Muscle layer of colon (tissue), 2 donors: Measurements from ENCODE around the gene TRAF3.

ENCODE experiments used
- H3K27ac ChIP-seq: one replicate; pipeline ENCODE4 v1.7.0; 2013; ENCODE audit warnings: low read depth, mild to moderate bottlenecking, low read length, moderate library complexity
- H3K27me3 ChIP-seq, 2 donors: one replicate each; pipeline ENCODE4 v1.7.0; 2013; ENCODE audit warnings: low read length in 2 of 2, mild to moderate bottlenecking in 2 of 2; ENCODE audit not compliant: insufficient read depth in 2 of 2, control insufficient read depth in 1 of 2
- H3K36me3 ChIP-seq: one replicate; pipeline ENCODE4 v1.7.0; 2013; ENCODE audit warnings: mild to moderate bottlenecking, low read length; ENCODE audit not compliant: insufficient read depth
- H3K4me1 ChIP-seq: one replicate; pipeline ENCODE4 v1.7.0; 2013; ENCODE audit warnings: mild to moderate bottlenecking, low read length; ENCODE audit not compliant: insufficient read depth
- H3K4me3 ChIP-seq, 2 donors: one replicate each; pipeline ENCODE4 v1.7.0; 2013; ENCODE audit warnings: low read length in 2 of 2, low read depth in 1 of 2, mild to moderate bottlenecking in 1 of 2, moderate library complexity in 1 of 2
- H3K9ac ChIP-seq: one replicate; pipeline ENCODE4 v1.7.0; 2013; ENCODE audit warnings: low read length
- H3K9me3 ChIP-seq: one replicate; pipeline ENCODE4 v1.7.0; 2013; ENCODE audit warnings: mild to moderate bottlenecking, low read length
- donor health status: abdominal sarcoma.
- donor health status: Adenocarcinoma of cecum.

TRAF3 gene

GRCh38 chr14:102784892-102785594 is 7.8 kb downstream of the TRAF3 start:
- Histone ChIP-seq H3K27me3 (no peaks in the 10 kb centered on the region), H3K27ac (no peak overlapping the region), H3K36me3 (no peaks in the 10 kb centered on the region), H3K4me3 (no peak overlapping the region), H3K9me3 (no peaks in the 10 kb centered on the region), H3K9ac (no peak overlapping the region), H3K4me1 (no peaks in the 10 kb centered on the region)

GRCh38 chr14:102785595-102785963 is 8.3 kb downstream of the TRAF3 start:
- Histone ChIP-seq H3K9ac (no peak overlapping the region), H3K4me3 (no peak overlapping the region), H3K4me1 (no peaks in the 10 kb centered on the region), H3K36me3 (no peaks in the 10 kb centered on the region), H3K9me3 (no peaks in the 10 kb centered on the region), H3K27ac (no peak overlapping the region), H3K27me3 (no peaks in the 10 kb centered on the region)

- Histone ChIP-seq H3K4me3 (no peak overlapping the region), H3K4me1 (no peaks in the 10 kb centered on the region), H3K9me3 (no peaks in the 10 kb centered on the region), H3K9ac (no peak overlapping the region), H3K27me3 (no peaks in the 10 kb centered on the region), H3K36me3 (no peaks in the 10 kb centered on the region), H3K27ac (no peak overlapping the region)
Measured at GRCh38 chr14:102786768-102787167, 9.5 kb downstream of the TRAF3 start.

DNA sequence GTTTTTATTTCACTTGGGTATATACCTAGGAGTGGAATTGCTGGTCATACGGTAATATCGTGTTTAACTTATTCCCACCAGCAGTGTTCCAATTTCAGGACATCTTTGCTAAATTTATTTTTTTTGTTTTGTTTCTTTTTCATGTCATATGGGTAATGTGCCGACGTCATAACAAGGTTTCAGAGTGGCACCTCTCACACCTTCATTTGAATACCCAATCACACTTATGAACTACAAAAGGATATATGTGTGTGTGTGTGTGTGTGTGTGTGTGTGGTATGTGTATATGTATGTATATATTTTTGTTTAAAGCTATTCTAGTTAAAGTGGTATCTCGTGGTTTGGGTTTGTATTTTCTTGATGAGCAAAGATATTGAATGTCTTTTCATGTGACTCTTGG is 12.1 kb downstream of the TRAF3 start:
- no peak overlapping the region for H3K27ac ChIP-seq

DNA sequence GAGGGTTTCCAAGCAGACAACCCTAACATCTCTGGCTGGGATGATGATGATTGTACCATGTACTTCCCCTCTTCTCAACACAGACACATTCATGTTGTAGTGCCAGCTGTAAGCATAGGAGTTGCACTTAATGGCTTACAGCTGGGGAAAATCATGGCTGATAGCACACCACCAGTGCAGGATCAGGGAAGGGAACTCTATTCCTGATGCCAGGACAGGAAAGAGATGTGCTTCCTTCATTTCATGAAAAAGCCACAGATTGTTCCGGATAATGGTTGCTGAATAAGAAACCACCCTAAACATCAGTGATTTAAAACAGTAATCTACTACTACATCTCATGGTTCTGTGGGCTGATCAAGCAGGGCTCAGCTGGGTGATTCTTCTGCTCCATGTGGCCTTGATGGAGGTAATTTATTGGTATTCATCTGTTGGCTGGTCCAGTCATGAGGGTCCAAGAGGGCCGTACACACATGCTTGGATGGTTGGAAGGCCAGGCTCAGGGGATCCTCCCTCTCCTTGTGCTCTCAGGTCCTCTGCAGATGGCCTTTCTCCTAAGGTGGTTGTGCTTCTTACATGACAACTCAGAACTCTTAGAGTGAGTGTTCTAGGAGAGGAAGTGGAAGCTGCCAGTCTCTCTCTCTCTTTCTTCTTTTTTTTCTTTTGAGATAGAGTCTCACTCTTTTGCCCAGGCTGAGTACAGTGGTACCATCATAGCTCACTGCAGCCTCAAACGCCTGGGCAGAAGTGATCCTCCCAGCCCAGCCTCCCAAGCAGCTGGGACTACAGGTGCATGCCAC is 16.5 kb downstream of the TRAF3 start:
- Histone ChIP-seq H3K36me3 (no peaks in the 10 kb centered on the region), H3K9ac (no peak overlapping the region), H3K9me3 (no peaks in the 10 kb centered on the region), H3K27me3 (no peaks in the 10 kb centered on the region), H3K27ac (no peak overlapping the region), H3K4me3 (no peak overlapping the region), H3K4me1 (peaks cover 10% of the 10 kb centered on the region)

More for the DNA sequence above, 12.1 kb downstream of the TRAF3 start:
- no peaks in the 10 kb centered on the region for H3K36me3 ChIP-seq
- H3K4me1 ChIP-seq, result no peaks in the 10 kb centered on the region
- H3K27me3 ChIP-seq, result no peaks in the 10 kb centered on the region
- H3K9ac ChIP-seq, result no peak overlapping the region
- H3K4me3 ChIP-seq, result no peak overlapping the region
- H3K9me3 ChIP-seq, result no peaks in the 10 kb centered on the region

DNA sequence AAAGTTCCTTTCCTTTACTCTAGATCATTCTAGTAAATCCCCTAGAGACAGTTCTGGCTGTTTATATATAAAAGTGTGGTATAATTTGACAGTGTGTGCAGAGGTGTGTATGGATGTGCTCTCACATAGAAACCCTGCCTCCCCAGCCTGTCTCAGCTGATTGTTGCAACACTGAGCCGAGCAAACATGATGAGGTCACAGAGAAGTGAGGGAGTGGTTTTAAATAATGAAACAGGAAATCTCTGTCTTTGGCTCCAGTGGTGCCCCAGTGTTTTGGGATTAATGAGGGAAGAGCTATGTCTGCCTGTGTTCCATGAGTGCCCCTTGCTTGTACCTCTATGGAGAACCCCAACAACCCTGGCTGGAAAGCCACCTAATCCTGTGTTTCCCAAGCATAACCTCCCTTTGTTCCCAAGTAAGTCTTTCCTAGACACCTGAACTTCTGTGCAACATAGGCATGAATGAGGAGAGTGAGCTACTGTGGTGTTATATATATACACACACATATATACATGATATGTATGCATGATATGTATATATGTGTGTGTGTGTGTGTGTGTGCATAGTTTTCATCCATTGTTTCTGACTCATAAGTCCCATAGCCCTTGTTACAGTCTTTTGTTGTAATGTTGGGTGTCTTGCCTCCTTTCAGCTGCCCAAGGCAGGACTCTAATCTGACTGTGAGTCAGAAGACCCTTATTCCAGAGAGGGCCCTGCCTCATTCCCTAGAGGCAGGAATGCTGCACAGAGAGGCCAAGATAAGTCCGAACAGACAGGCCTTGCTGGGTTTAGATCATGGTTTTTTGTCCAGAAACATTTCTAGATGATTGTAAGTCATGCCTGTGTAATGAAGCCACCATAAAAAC is 18.0 kb downstream of the TRAF3 start:
- no peak overlapping the region for H3K4me3 ChIP-seq
- no peaks in the 10 kb centered on the region for H3K27me3 ChIP-seq
- H3K9ac ChIP-seq, result no peak overlapping the region
- H3K27ac ChIP-seq, result no peak overlapping the region
- peaks cover 10% of the 10 kb centered on the region for H3K4me1 ChIP-seq
- no peaks in the 10 kb centered on the region for H3K36me3 ChIP-seq
- H3K9me3 ChIP-seq, result no peaks in the 10 kb centered on the region

GRCh38 chr14:102796661-102797190 is 19.5 kb downstream of the TRAF3 start:
- Histone ChIP-seq H3K4me3 (no peak overlapping the region), H3K9ac (no peak overlapping the region), H3K36me3 (no peaks in the 10 kb centered on the region), H3K9me3 (no peaks in the 10 kb centered on the region), H3K4me1 (peaks cover 10% of the 10 kb centered on the region), H3K27me3 (no peaks in the 10 kb centered on the region), H3K27ac (no peak overlapping the region)

DNA sequence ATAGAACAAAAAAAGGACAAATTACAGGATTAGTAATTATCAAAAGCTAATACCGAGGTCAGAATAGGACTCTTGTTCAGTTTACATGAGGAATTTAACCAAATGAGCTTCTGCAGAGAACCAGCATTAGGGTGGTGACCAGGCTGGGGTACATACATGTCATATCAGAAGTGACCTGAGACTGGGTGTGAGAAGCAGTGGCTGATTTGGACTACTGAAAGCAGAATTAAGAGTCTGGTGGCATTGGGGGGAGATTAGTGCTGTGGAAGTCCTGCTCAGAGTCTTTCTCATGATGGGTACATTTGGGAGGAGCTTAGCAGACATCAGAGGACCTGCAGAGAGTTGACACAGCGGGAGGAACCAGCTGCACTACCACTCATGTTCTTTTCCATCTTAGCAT is 21.7 kb downstream of the TRAF3 start:
- Histone ChIP-seq H3K36me3 (no peaks in the 10 kb centered on the region), H3K4me1 (peaks cover 10% of the 10 kb centered on the region), H3K4me3 (no peak overlapping the region), H3K9me3 (no peaks in the 10 kb centered on the region), H3K27ac (no peak overlapping the region), H3K9ac (no peak overlapping the region), H3K27me3 (no peaks in the 10 kb centered on the region)

DNA sequence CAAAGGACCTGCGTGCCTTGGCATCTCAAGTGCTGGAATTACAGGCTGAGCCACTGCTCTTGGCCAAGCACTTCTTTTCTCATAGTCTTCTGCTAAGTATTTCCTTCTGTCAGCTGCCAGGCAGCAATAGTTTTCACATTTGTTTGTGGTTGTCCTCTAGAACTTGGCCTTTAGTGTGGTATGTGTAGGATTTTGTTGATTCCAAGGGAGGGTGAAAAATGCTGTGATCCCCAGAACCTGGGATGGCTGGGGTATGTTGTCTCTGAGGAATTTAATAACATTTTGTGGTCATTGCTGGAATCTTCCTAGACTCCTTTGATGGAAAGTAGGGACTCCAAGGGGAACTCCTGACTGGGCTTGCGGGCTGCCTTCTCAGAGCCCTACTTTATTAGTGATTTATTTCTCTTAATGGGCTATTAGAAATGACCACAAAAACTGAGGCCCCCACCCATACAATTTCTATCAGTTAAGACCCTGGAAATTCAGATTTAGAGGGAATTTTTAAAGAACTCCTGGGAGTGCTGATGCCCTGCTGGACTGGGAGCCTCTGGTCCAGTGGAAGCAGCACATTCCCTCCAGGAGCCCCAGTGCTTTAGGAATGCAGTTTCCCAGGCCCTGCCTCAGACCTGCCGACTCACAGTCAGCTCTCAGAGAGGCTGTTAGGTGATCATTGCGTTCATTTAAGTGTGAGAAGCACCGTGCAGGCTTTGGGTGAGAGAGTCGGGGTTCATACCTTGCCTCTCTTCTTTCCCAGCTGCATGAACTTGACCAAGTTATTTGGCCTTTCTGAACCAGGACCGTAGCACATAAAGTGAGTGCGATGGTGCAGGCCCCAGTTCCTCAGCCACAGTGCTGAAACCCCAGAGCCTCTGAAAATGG is 22.7 kb downstream of the TRAF3 start:
- no peaks in the 10 kb centered on the region for H3K9me3 ChIP-seq
- no peak overlapping the region for H3K27ac ChIP-seq
- no peaks in the 10 kb centered on the region for H3K27me3 ChIP-seq
- peaks cover 6% of the 10 kb centered on the region for H3K4me1 ChIP-seq
- no peak overlapping the region for H3K9ac ChIP-seq
- no peaks in the 10 kb centered on the region for H3K36me3 ChIP-seq
- no peak overlapping the region for H3K4me3 ChIP-seq

GRCh38 chr14:102802834-102803523 is 25.7 kb downstream of the TRAF3 start:
- Histone ChIP-seq H3K9me3 (no peaks in the 10 kb centered on the region), H3K4me1 (no peaks in the 10 kb centered on the region), H3K36me3 (no peaks in the 10 kb centered on the region), H3K27ac (no peak overlapping the region), H3K27me3 (no peaks in the 10 kb centered on the region), H3K4me3 (no peak overlapping the region), H3K9ac (no peak overlapping the region)
